Regular cardiac myocyte (primary cell): Measurements from ENCODE around the gene TM4SF1. TPM values are rescaled to one million over a fixed set of nuclear protein-coding genes. Genes with fewer than 3 reads are reported as not detected.

Source experiments
- total RNA-seq: library from RNA; depleted of rRNA; stranded (reverse); fragments of >200 nt; gene quantifications from 2 replicates; pipeline ENCODE4 v1.2.3, GENCODE V29; 2014

TM4SF1 gene, protein sequence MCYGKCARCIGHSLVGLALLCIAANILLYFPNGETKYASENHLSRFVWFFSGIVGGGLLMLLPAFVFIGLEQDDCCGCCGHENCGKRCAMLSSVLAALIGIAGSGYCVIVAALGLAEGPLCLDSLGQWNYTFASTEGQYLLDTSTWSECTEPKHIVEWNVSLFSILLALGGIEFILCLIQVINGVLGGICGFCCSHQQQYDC
- total RNA-seq = 657 and 1,042 TPM in 2 replicates

DNA sequence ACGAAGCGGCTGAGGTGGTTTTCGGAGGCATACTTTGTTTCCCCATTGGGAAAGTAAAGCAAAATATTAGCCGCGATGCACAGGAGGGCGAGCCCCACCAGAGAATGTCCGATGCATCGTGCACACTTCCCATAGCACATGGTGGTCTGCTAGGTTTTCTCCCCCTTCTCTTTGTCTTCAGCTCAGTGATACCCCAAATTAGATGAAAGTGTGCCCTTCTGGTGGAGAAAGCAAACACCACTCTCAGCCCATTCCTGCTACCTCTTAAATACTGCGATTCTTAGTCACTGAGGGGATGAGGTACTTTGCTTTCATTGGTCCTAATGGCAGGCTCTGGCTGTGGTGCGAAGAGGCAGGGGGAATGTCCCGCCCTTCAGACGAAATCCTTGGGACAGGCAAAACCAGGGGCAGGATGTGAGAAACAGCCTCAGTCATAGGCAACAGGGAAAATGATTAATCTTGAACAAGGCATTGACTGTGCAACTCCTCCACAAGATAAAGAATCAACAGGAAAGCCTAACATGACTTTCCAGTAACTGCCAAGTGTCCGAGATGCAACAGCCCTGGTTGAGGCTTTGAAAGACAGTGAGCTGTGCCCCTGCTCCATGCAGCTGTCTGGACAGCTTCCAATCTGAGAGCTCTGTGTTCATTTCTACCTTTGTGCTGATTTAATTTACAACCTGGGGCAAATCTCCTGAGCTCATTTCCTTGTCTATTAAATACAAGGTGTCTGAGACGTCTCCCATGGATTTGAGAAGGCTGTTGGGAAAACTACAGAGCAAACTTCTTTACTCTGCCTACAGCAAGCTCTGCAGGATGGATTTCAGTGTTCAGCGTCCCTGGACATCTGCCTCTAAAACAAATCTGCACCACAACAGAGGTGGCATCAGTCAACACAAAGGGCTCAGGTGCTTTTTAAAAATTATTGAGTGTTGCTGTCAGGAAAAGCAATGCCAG is at the start of gene TM4SF1:
Gene TM4SF1, minus strand, starts transcription at position 242 of the 957 bp plus-strand sequence. Its CDS starts 102 bp downstream, at position 140.

DNA sequence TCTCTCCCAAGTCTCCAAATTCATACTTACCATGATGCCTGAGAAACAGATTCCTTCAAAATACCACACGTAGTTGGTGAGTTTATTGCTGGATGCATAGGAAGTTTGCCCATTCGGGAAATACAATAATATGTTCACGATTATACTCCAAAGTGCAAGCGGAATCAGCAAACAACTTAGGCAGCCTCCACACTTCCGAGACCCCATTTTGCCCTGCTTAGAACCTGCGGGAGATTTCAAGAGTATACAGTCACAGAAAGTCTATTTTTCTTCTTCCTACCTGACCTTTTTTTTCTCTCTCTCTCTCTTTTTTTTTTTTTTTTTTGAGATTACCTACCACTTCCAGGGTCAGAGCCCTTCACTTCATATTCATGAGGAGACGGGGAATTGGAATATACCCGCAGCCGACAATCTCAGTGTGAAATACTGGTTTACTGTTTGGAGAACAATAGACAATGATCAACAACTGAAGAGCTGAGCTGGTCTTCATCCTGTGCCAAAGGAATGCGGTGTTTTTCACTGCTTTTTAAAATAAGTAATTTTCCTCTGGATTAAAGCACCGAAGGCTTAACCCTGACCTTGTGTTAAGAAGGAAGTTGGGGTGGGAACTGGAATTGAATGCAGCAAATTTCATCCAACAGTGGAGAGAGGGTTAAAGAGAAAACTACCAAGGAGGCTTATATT is 44.1 kb downstream of the TM4SF1 start, which contains the start of gene TM4SF18:
Gene TM4SF18, minus strand, starts transcription at position 461 of the 684 bp plus-strand sequence. Its CDS starts 254 bp downstream, at position 207.

Other genes starting within 250 kb of the TM4SF1 start
- gene HPS3, start 248.0 kb downstream of the TM4SF1 start, total RNA-seq = 32.6 and 76.1 TPM in 2 replicates
- gene CP, start 155.8 kb downstream of the TM4SF1 start, total RNA-seq = 0.19 and 5.1 TPM in 2 replicates
- gene TM4SF18, start 44.0 kb downstream of the TM4SF1 start, total RNA-seq = 0.56 and 0.77 TPM in 2 replicates
- 0.38 and 4.8 TPM in 2 replicates for gene TM4SF4, start 97.0 kb upstream of the TM4SF1 start, total RNA-seq